Measurements from ENCODE around the gene PRPF39.
"Not testable (repeated sequence)": the region's sequence is repeated elsewhere in the genome, so short reads cannot be mapped to it uniquely, and the experiment has no call there.

PRPF39 gene

GRCh38 chr14:45083976-45084722, at the start of gene PRPF39:
PRPF39 (plus strand) TSS chr14:45084116; CDS start chr14:45095240, 11,124 bp downstream.
- peak; percentile 94 for DNase-seq

- DNase-seq = no peak
These were observed 49.2 kb upstream of the PRPF39 start for GRCh38 chr14:45034730-45035129.

- DNase-seq = no peak
These were observed 45.7 kb upstream of the PRPF39 start for GRCh38 chr14:45038256-45038655.

- no peak for DNase-seq
These were observed 45.1 kb upstream of the PRPF39 start for GRCh38 chr14:45038865-45039264.

GRCh38 chr14:45039390-45039789, 44.5 kb upstream of the PRPF39 start:
- no peak for DNase-seq

GRCh38 chr14:45041641-45042040, 42.3 kb upstream of the PRPF39 start:
- no peak for DNase-seq

- no peak for DNase-seq
These were observed 39.3 kb upstream of the PRPF39 start for GRCh38 chr14:45044638-45045037.

GRCh38 chr14:45048385-45048784, 35.5 kb upstream of the PRPF39 start:
- no peak for DNase-seq

- DNase-seq = no peak
These were observed 32.7 kb upstream of the PRPF39 start for GRCh38 chr14:45051180-45051579.

GRCh38 chr14:45051896-45052295, 32.0 kb upstream of the PRPF39 start:
- DNase-seq = no peak

- no peak for DNase-seq
These were observed 26.6 kb upstream of the PRPF39 start for GRCh38 chr14:45057349-45057748.

GRCh38 chr14:45057881-45058364, 26.0 kb upstream of the PRPF39 start:
- no peak for DNase-seq

- DNase-seq = no peak
These were observed 23.4 kb upstream of the PRPF39 start for GRCh38 chr14:45060551-45060950.

GRCh38 chr14:45065540-45065939, 18.4 kb upstream of the PRPF39 start:
- DNase-seq = no peak

- no peak for DNase-seq
These were observed 18.0 kb upstream of the PRPF39 start for GRCh38 chr14:45065956-45066355.

GRCh38 chr14:45066667-45067066, 17.2 kb upstream of the PRPF39 start:
- no peak for DNase-seq

GRCh38 chr14:45068396-45068795, 15.5 kb upstream of the PRPF39 start:
- no peak for DNase-seq

- DNase-seq = no peak
These were observed 13.7 kb upstream of the PRPF39 start for GRCh38 chr14:45070215-45070614.

GRCh38 chr14:45072126-45072525, 11.8 kb upstream of the PRPF39 start:
- no peak for DNase-seq

GRCh38 chr14:45073231-45073879, 10.6 kb upstream of the PRPF39 start:
- DNase-seq = no peak

- DNase-seq = no peak
These were observed 5.6 kb upstream of the PRPF39 start for GRCh38 chr14:45078323-45078722.

- not testable (repeated sequence) for DNase-seq
These were observed 3.4 kb upstream of the PRPF39 start for GRCh38 chr14:45080416-45080968.

- DNase-seq = not testable (repeated sequence)
These were observed 2.8 kb upstream of the PRPF39 start for GRCh38 chr14:45081096-45081495.

GRCh38 chr14:45082420-45082819, 1.5 kb upstream of the PRPF39 start:
- DNase-seq = no peak

Measured in activated CD8-positive, alpha-beta memory T cell treated with anti-CD3 and anti-CD28 coated beads, Interleukin-2, amount 50 U/mL, for 4 hours (primary cell).